Cardiac muscle cell (in vitro differentiated cells and primary cell): ENCODE data around the gene PCDH8. TPM values are rescaled to one million over a fixed set of nuclear protein-coding genes. Genes with fewer than 3 reads are reported as not detected.

ENCODE experiments used
- DNase-seq, 2 donors: peaks; one replicate each; pipeline versions ENCODE4 v3.0.0 to v3.0.0-alpha.2; 2010 to 2017; ENCODE audit warnings: low read depth in 1 of 2, low spot score in 1 of 2
- H3K27ac ChIP-seq: fragments of 200-600 bp; sonication (generic); 2 replicates; pipeline ENCODE4 v1.5.1; 2016
- H3K27me3 ChIP-seq: fragments of 200-600 bp; sonication (generic); 2 replicates; pipeline ENCODE4 v1.6.0; 2016; ENCODE audit warnings: control low read depth
- H3K36me3 ChIP-seq: fragments of 200-600 bp; sonication (generic); 2 replicates; pipeline ENCODE4 v1.5.1; 2016; ENCODE audit warnings: control low read depth
- H3K4me1 ChIP-seq: fragments of 200-600 bp; sonication (generic); 2 replicates; pipeline ENCODE4 v1.8.1; 2017; ENCODE audit warnings: low read depth, mild to moderate bottlenecking, mixed run types
- H3K4me3 ChIP-seq: fragments of 200-600 bp; sonication (generic); 2 replicates; pipeline ENCODE4 v1.5.1; 2016; ENCODE audit warnings: mild to moderate bottlenecking
- H3K9me3 ChIP-seq: fragments of 200-600 bp; sonication (generic); 2 replicates; pipeline ENCODE4 v1.5.1; 2017; ENCODE audit warnings: low read depth, mild to moderate bottlenecking, control low read depth
- polyA plus RNA-seq: library from polyadenylated mRNA; unstranded; fragments of >200 nt; fragmentation: Nextera tagmentation; extraction: Ambion mirVana; gene quantifications from 2 replicates; pipeline ENCODE4 v1.2.1, GENCODE V29; 2016
- total RNA-seq: library from RNA; depleted of rRNA; stranded (reverse); fragments of >200 nt; gene quantifications from 2 replicates; pipeline ENCODE4 v1.2.3, GENCODE V29; 2016
- TF ChIP-seq, protein P1 (sequence below): IDR thresholded peaks from 2 replicates; pipeline ENCODE4 v1.5.1; 2012; ENCODE audit warnings: low read depth, mild to moderate bottlenecking, low read length

PCDH8 gene
- total and polyA plus RNA-seq, 2 experiments from 2014 or later, result 0.74 to 0.84 TPM

DNA sequence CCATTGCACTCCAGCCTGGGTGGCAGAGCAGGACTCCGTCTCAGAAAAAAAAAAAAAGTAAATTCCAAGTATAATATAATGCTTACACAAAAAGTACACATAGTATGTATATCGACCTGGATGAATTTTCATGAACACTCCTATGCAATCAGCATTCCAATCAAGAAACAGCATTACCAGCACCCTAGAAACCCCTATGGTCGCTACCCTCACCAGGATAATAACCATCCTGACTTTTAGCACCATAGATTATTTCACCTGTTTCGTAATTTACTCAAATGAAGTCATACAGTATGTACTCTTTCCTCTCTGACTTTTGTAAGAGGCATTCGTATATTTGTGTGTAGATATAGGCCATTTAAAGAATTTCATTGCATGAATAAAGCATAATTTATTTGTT, 47.6 kb downstream of the PCDH8 start:
- Histone ChIP-seq H3K27ac (no peak overlapping the region), H3K27me3 (no peaks in the 10 kb centered on the region), H3K4me3 (no peak overlapping the region), H3K9me3 (no peaks in the 10 kb centered on the region), H3K4me1 (no peaks in the 10 kb centered on the region), H3K36me3 (no peaks in the 10 kb centered on the region)
- DNase-seq, result no peak
- TF ChIP-seq, protein P1, sequence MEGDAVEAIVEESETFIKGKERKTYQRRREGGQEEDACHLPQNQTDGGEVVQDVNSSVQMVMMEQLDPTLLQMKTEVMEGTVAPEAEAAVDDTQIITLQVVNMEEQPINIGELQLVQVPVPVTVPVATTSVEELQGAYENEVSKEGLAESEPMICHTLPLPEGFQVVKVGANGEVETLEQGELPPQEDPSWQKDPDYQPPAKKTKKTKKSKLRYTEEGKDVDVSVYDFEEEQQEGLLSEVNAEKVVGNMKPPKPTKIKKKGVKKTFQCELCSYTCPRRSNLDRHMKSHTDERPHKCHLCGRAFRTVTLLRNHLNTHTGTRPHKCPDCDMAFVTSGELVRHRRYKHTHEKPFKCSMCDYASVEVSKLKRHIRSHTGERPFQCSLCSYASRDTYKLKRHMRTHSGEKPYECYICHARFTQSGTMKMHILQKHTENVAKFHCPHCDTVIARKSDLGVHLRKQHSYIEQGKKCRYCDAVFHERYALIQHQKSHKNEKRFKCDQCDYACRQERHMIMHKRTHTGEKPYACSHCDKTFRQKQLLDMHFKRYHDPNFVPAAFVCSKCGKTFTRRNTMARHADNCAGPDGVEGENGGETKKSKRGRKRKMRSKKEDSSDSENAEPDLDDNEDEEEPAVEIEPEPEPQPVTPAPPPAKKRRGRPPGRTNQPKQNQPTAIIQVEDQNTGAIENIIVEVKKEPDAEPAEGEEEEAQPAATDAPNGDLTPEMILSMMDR, result no peak

- no peaks in the 10 kb centered on the region for H3K9me3 ChIP-seq
- no peak overlapping the region for H3K4me3 ChIP-seq
- DNase-seq, result no peak
- TF ChIP-seq, protein P1, result no peak
- H3K27ac ChIP-seq, result no peak overlapping the region
- H3K36me3 ChIP-seq, result no peaks in the 10 kb centered on the region
- no peaks in the 10 kb centered on the region for H3K27me3 ChIP-seq
- H3K4me1 ChIP-seq, result no peaks in the 10 kb centered on the region
These were observed 49.5 kb downstream of the PCDH8 start for GRCh38 chr13:52798770-52799430.

DNA sequence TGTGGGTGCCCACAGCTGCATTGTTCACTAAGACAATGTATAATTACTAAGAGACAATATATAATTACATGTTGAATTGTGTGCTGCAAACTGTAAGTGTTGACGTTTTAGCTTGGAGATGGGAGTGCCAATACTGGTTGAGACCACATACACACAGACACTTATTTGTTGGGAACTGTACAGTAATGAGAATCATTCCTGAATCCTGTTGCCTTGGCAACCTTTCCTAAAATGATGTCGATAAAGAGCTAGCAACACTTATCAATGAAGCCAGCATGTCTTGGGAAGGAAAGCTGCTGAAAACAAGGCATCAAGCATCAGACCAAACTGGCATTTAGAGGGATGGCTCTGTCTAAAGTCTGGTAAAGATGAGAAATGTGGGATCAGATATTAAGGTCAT, 51.3 kb downstream of the PCDH8 start:
- Histone ChIP-seq H3K4me3 (no peak overlapping the region), H3K9me3 (no peaks in the 10 kb centered on the region), H3K36me3 (no peaks in the 10 kb centered on the region), H3K4me1 (no peaks in the 10 kb centered on the region), H3K27ac (no peak overlapping the region), H3K27me3 (no peaks in the 10 kb centered on the region)
- TF ChIP-seq, protein P1, result no peak
- no peak for DNase-seq

- H3K4me3 ChIP-seq, result no peak overlapping the region
- H3K27ac ChIP-seq, result no peak overlapping the region
- no peak for DNase-seq
- no peaks in the 10 kb centered on the region for H3K27me3 ChIP-seq
- H3K9me3 ChIP-seq, result no peaks in the 10 kb centered on the region
- TF ChIP-seq, protein P1, result no peak
- H3K4me1 ChIP-seq, result no peaks in the 10 kb centered on the region
- H3K36me3 ChIP-seq, result no peaks in the 10 kb centered on the region
These were observed 53.9 kb downstream of the PCDH8 start for GRCh38 chr13:52794589-52794988.

DNA sequence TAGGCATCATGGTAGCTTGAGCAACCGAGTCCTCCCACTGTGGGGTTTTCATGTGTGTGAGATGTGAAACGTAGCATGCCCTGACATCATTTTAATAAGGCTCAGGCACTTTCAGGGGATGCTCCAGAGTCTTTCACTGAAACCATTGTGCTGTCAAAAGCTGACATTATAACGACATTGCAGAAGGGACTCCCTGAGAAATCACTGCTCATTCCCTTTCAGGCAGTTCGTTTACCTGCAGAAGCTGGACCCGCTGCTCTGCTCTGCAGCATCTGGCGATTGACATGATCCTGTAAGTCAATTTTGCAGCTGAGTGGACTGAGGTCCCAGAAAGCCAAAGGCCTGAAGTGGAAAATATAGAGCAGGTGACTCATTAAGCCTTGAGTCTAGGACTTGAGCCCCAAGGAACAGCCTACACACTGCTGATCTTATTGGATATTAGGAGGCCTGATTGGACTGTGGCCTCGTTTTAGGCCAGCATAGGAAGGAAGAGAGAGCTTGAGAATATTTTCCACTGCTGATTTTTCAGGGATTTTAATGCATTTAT, 54.9 kb downstream of the PCDH8 start:
- no peaks in the 10 kb centered on the region for H3K4me1 ChIP-seq
- TF ChIP-seq, protein P1, result no peak
- H3K27ac ChIP-seq, result no peak overlapping the region
- no peak for DNase-seq
- no peak overlapping the region for H3K4me3 ChIP-seq
- no peaks in the 10 kb centered on the region for H3K36me3 ChIP-seq
- no peaks in the 10 kb centered on the region for H3K27me3 ChIP-seq
- H3K9me3 ChIP-seq, result no peaks in the 10 kb centered on the region

Other genes starting within 250 kb of the PCDH8 start
- 5.0 and 6.1 TPM in 2 replicates for gene HNRNPA1L2, start 206.2 kb downstream of the PCDH8 start, total RNA-seq
- gene HNRNPA1L2, start 206.2 kb downstream of the PCDH8 start, polyA plus RNA-seq, result 7.1 and 7.4 TPM in 2 replicates
- 24.1 and 32.9 TPM in 2 replicates for gene SUGT1, start 195.8 kb downstream of the PCDH8 start, total RNA-seq
- gene SUGT1, start 195.8 kb downstream of the PCDH8 start, polyA plus RNA-seq, result 40.7 and 54.6 TPM in 2 replicates
- 0.15 TPM in 1 of 2 replicates, not detected in the other for gene CNMD, start 108.8 kb downstream of the PCDH8 start, total RNA-seq
- gene CNMD, start 108.8 kb downstream of the PCDH8 start, polyA plus RNA-seq, result 0.16 and 0.24 TPM in 2 replicates
- gene OLFM4, start 180.2 kb upstream of the PCDH8 start, total RNA-seq, result not detected in 2 replicates
- not detected in 2 replicates for gene OLFM4, start 180.2 kb upstream of the PCDH8 start, polyA plus RNA-seq